Thymus (tissue), 11 donors: Measurements from ENCODE around the gene CRACR2B. TPM values are rescaled to one million over a fixed set of nuclear protein-coding genes. Genes with fewer than 3 reads are reported as not detected.

Experiments used
- DNase-seq, 9 donors: peaks; one replicate each; pipeline ENCODE4 v3.0.0-alpha.2; 2013; ENCODE audit warnings: low spot score in 9 of 9, low read depth in 6 of 9, missing footprints in 1 of 9
- H3K27ac ChIP-seq, 2 donors: one replicate each; pipeline ENCODE4 v1.5.1; 2013; ENCODE audit warnings: control low read depth in 1 of 2, low read depth in 1 of 2, low read length in 1 of 2, mild to moderate bottlenecking in 1 of 2, moderate library complexity in 1 of 2
- H3K27me3 ChIP-seq, 2 donors: one replicate each; pipeline ENCODE4 v1.5.1; 2013; ENCODE audit warnings: low read length in 1 of 2; ENCODE audit not compliant: control insufficient read depth in 2 of 2, insufficient read depth in 1 of 2
- H3K36me3 ChIP-seq, 2 donors: one replicate each; pipeline ENCODE4 v1.5.1; 2013; ENCODE audit warnings: low read length in 1 of 2, mild to moderate bottlenecking in 1 of 2, moderate library complexity in 1 of 2; ENCODE audit not compliant: control insufficient read depth in 2 of 2, insufficient read depth in 2 of 2
- H3K4me1 ChIP-seq, 2 donors: one replicate each; pipeline ENCODE4 v1.5.1; 2013; ENCODE audit warnings: low read length in 2 of 2; ENCODE audit not compliant: control insufficient read depth in 2 of 2, insufficient read depth in 2 of 2
- H3K4me3 ChIP-seq, 2 donors: one replicate each; pipeline ENCODE4 v1.5.1; 2013; ENCODE audit warnings: low read length in 2 of 2, control low read depth in 1 of 2, mild to moderate bottlenecking in 1 of 2
- H3K9me3 ChIP-seq, 2 donors: one replicate each; pipeline ENCODE4 v1.5.1; 2013; ENCODE audit warnings: low read length in 1 of 2, mild to moderate bottlenecking in 1 of 2; ENCODE audit not compliant: control insufficient read depth in 2 of 2, insufficient read depth in 1 of 2
- WGBS: extraction: QIAGEN DNeasy Blood & Tissue Kit; methylation state at CpG from one replicate; pipeline ENCODE4 v1.1.7; 2013; 5-methylcytosine and 5-hydroxymethylcytosine counted together
- polyA plus RNA-seq: library from polyadenylated mRNA; stranded (reverse); fragments of 200-250 nt; gene quantifications from one replicate; pipeline ENCODE4 v1.2.3, GENCODE V29; 2013
- total RNA-seq: library from RNA; stranded (reverse); fragments of 120-200 nt; gene quantifications from one replicate; pipeline ENCODE4 v1.2.4, GENCODE V29; 2013
- donor health status: healthy.

The CRACR2B gene
- total and polyA plus RNA-seq, 2 donors: 0.57 to 6.2 TPM

DNA sequence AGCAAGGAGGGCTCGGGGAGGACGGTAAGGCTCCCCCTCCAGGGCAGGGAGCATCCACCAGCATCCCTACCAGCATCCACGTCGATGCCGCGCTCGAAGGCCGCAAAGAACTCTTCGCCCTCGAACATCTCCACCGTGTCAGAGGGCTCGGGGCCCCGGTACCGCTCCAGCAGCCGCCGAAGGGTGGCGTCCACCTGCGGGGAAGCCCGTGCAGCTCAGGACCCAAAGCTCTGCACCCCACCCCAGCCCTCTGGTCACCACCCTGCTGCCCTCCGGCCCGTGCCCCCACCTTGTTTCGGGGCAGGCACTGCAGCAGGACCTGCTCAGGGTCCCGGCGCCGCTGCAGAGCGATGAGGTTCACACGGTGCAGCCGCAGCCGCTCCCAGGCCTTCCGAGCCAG, 27.2 kb upstream of the CRACR2B start:
- no peak for DNase-seq
- Histone ChIP-seq H3K27me3 (no peaks in the 10 kb centered on the region), H3K9me3 (peaks cover 0 to 7% of the 10 kb centered on the region in 2 donors), H3K4me3 (no peak overlapping the region), H3K4me1 (peaks cover 37 to 50% of the 10 kb centered on the region in 2 donors), H3K36me3 (peaks cover 38 to 43% of the 10 kb centered on the region in 2 donors), H3K27ac (no peak overlapping the region)
- WGBS: 95% methylated on average over 30 of the region's 30 CpGs

GRCh38 chr11:801097-801780, 26.5 kb upstream of the CRACR2B start:
- Histone ChIP-seq H3K4me1 (peaks cover 34 to 46% of the 10 kb centered on the region in 2 donors), H3K4me3 (no peak overlapping the region), H3K9me3 (peaks cover 0 to 5% of the 10 kb centered on the region in 2 donors), H3K27me3 (no peaks in the 10 kb centered on the region), H3K36me3 (peaks cover 38 to 43% of the 10 kb centered on the region in 2 donors), H3K27ac (no peak overlapping the region)
- DNase-seq: no peak
- WGBS: 97% methylated on average over 20 of the region's 20 CpGs

DNA sequence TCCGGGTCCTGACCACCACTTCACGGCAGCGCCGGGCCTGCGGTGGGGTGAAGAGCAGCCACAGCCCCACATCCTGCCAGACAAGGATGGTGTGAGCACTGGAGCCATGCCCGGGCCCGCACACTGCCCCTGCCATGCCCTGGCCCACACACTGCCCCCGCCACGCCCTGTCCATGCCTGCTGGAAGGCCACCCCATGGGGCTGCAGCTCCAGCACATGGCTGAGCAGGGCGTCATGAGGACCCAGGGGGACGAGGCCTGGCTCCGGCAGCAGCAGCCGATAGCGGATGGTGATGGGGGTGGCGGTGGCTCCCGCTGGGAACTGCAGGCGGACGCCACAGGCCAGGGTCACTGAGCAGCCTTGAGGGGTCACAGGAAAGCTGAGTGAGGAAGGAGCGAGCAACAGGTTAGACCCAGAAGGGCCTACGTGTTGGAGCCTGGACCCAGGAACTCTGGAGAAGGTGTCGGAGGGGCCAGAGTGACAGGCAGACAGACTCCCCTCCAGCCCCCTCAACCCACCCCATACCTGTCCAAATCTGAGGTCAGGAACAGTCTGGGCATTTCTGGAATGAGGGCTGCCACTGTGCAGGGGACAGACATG, 25.6 kb upstream of the CRACR2B start:
- Histone ChIP-seq H3K27me3 (no peaks in the 10 kb centered on the region), H3K27ac (no peak overlapping the region), H3K36me3 (peaks cover 38 to 43% of the 10 kb centered on the region in 2 donors), H3K9me3 (peaks cover 0 to 5% of the 10 kb centered on the region in 2 donors), H3K4me1 (peaks cover 25 to 37% of the 10 kb centered on the region in 2 donors), H3K4me3 (no peak overlapping the region)
- WGBS: over 99% methylated on average over 21 of the region's 21 CpGs
- no peak for DNase-seq

DNA sequence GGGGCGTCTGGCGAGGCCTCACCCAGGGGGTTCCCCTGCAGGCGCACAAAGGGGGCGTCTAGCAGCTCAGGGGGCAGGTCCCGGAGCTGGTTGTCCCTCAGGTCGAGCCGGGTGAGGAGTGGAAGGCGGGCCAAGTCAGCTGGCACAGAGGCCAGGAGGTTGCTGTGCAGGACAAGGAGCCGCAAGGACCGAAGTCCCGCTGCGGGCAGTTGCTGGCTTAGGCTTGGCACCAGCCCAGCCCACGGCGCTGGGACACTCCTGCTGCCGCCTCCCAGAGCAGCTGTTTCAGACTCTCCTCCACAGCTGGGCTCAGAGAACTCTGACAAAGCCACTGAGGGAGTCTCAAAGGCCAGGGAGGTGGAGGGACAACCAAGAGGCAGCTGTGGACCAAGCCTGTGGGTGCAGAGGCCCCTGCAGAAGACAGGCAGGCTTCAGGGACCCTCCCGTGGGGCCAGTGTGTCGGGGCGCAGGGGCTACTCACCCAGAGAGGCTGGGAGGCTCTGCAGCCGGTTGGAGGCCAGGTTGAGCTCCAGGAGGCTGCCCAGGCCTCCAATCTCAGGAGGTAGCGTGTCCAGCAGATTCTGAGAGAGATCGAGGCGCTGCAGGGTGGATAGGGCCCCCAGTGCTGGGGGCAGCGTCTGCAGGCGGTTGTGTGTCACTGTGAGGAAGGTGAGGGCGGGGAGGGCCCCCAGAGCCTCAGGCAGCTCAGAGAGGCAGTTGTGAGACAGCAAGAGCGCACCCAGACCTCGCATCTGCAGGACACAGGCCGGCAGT, 24.8 kb upstream of the CRACR2B start:
- H3K9me3 ChIP-seq: peaks cover 0 to 5% of the 10 kb centered on the region in 2 donors
- H3K27me3 ChIP-seq: no peaks in the 10 kb centered on the region
- H3K4me1 ChIP-seq: peaks cover 25 to 30% of the 10 kb centered on the region in 2 donors
- no peak overlapping the region for H3K4me3 ChIP-seq
- H3K27ac ChIP-seq: no peak overlapping the region
- H3K36me3 ChIP-seq: peaks cover 38 to 43% of the 10 kb centered on the region in 2 donors
- 96% methylated on average over 28 of the region's 28 CpGs for WGBS
- no peak for DNase-seq

DNA sequence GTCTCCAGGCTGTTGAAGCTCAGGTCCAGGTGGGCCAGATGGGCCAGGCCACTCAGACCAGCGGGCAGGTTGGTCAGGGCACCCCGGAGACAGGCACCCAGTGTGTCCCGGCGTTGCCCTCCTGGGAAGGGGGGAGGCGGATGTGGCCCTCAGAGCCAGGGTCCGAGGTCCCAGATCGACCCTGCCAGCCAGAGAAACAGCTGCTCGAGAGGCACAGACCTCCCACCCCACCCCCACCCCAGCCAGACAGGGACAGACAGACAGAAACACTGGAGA, 24.3 kb upstream of the CRACR2B start:
- 93% methylated on average over 8 of the region's 8 CpGs for WGBS
- no peaks in the 10 kb centered on the region for H3K27me3 ChIP-seq
- H3K4me3 ChIP-seq: no peak overlapping the region
- DNase-seq: no peak
- peaks cover 0 to 5% of the 10 kb centered on the region in 2 donors for H3K9me3 ChIP-seq
- peaks cover 38 to 43% of the 10 kb centered on the region in 2 donors for H3K36me3 ChIP-seq
- H3K27ac ChIP-seq: no peak overlapping the region
- H3K4me1 ChIP-seq: peaks cover 24 to 31% of the 10 kb centered on the region in 2 donors

- no peak for DNase-seq
- H3K4me3 ChIP-seq: peak overlapping the region; percentile 70 to 73
- 60% methylated on average over 26 of the region's 26 CpGs for WGBS
- peaks cover 37 to 41% of the 10 kb centered on the region in 2 donors for H3K36me3 ChIP-seq
- H3K4me1 ChIP-seq: peaks cover 26 to 34% of the 10 kb centered on the region in 2 donors
- peaks cover 0 to 5% of the 10 kb centered on the region in 2 donors for H3K9me3 ChIP-seq
- H3K27me3 ChIP-seq: no peaks in the 10 kb centered on the region
- peak overlapping the region in 1 of 2 donors; percentile 95 for H3K27ac ChIP-seq
Measured at GRCh38 chr11:803770-804598, 23.7 kb upstream of the CRACR2B start.

GRCh38 chr11:804599-804964, 23.1 kb upstream of the CRACR2B start:
- Histone ChIP-seq H3K4me1 (peaks cover 26 to 35% of the 10 kb centered on the region in 2 donors), H3K27me3 (no peaks in the 10 kb centered on the region), H3K36me3 (peaks cover 32 to 35% of the 10 kb centered on the region in 2 donors), H3K4me3 (peak overlapping the region; percentile 70 to 73), H3K27ac (peak overlapping the region; percentile 78 to 95), H3K9me3 (peaks cover 0 to 5% of the 10 kb centered on the region in 2 donors)
- no peak for DNase-seq
- 3% methylated on average over 18 of the region's 18 CpGs for WGBS

DNA sequence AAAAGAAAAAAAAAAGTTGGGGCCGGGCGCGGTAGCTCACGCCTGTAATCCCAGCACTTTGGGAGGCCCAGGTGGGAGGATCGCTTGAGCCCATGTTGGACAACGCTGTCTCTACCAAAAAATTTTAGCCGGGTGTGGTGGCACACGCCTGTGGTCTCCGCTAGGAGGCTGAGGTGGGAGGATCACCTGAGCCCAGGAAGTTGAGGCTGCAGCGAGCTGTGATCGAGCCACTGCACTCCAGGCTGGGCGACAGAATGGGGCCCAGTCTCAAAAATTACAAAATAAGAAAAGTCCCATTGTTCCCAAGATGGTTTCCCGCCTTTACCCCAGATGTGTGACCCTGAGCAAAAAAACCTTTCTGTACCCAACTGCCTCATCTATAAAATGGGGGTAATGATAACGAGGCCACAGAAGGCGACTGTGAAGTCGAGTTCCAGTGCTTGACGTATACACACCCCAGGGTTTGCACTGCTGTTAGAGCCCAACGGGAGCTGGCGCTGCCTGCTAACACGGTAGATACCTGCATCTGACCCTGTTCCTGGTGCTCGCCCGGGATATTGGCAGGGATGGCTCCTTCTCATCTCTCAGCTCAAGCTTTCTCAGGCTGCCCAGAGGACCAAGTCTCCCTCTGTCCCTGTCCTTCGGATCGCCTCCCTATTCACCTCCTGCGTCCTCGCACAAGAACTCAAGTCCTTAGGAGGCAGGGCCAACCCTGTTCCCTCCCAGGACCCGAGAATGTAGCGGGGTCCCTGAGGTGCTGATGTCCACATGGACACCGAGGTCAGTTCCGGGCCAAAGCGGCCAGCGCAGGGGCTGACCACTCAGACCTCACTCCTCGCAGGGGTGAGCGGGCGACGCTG, 19.1 kb upstream of the CRACR2B start:
- peaks cover 0 to 5% of the 10 kb centered on the region in 2 donors for H3K9me3 ChIP-seq
- 38% methylated on average over 36 of the region's 36 CpGs for WGBS
- DNase-seq: no peak

More for the DNA sequence above, 19.1 kb upstream of the CRACR2B start:
- no peaks in the 10 kb centered on the region for H3K27me3 ChIP-seq
- H3K36me3 ChIP-seq: peaks cover 25 to 30% of the 10 kb centered on the region in 2 donors
- H3K4me1 ChIP-seq: peaks cover 33 to 40% of the 10 kb centered on the region in 2 donors
- H3K27ac ChIP-seq: peak overlapping the region; percentile 90 to 96
- peak overlapping the region; percentile 70 to 83 for H3K4me3 ChIP-seq
